Cerebellar cortex (tissue), 1 donor: ENCODE results near the gene SAG.

ENCODE experiments used
- DNase-seq: peaks from one replicate; pipeline ENCODE4 v3.0.0-alpha.2; 2015; ENCODE audit warnings: low spot score

Gene SAG

GRCh38 chr2:233380995-233381637 is 73.5 kb downstream of the SAG start:
- peak; percentile 70 for DNase-seq

- DNase-seq: no peak
These were observed 74.0 kb downstream of the SAG start for GRCh38 chr2:233381638-233381995.

- DNase-seq: no peak
These were observed 76.4 kb downstream of the SAG start for GRCh38 chr2:233384015-233384414.

- DNase-seq: no peak
These were observed 77.3 kb downstream of the SAG start for GRCh38 chr2:233384811-233385488.

GRCh38 chr2:233385489-233386044 is 78.0 kb downstream of the SAG start:
- DNase-seq: no peak

- no peak for DNase-seq
These were observed 78.9 kb downstream of the SAG start for GRCh38 chr2:233386382-233387041.

- peak; percentile 62 for DNase-seq
These were observed 79.6 kb downstream of the SAG start for GRCh38 chr2:233387225-233387624.

- peak; percentile 92 for DNase-seq
These were observed 80.3 kb downstream of the SAG start for GRCh38 chr2:233387667-233388528.

- DNase-seq: no peak
These were observed 82.0 kb downstream of the SAG start for GRCh38 chr2:233389601-233390125.

GRCh38 chr2:233395687-233396086 is 88.1 kb downstream of the SAG start:
- DNase-seq: peak; percentile 80
